Activated CD4-positive, CD25-positive, alpha-beta regulatory T cell (primary cell): Measurements from ENCODE around the gene ANKRD24.
A peak's percentile ranks its signal among the peaks of the same experiment; 100 is the strongest.
"Not testable (repeated sequence)": the region's sequence is repeated elsewhere in the genome, so short reads cannot be mapped to it uniquely, and the experiment has no call there.

Experiments
- DNase-seq, 4 experiments: peaks; one replicate each; lab custom pipeline; 2025; lab: John Stamatoyannopoulos, UW

ANKRD24 gene

DNA sequence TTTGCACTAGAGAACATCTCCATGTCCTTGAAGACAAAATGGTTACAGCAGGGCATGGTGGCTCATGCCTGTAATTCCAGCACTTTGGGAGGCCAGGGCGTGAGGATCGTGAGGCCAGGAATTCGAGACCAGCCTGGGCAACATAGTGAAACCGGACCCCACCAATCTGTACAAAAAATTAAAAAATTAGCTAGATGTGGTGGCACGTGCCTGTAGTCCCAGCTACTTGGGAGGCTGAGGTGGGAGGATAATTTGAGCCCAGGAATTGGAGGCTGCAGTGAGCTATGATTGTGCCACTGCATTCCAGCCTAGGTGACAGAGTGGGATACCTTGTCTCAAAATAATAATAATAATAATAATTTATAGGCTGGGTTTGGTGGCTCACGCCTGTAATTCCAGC, 47.7 kb downstream of the ANKRD24 start:
- not testable (repeated sequence) for DNase-seq

DNA sequence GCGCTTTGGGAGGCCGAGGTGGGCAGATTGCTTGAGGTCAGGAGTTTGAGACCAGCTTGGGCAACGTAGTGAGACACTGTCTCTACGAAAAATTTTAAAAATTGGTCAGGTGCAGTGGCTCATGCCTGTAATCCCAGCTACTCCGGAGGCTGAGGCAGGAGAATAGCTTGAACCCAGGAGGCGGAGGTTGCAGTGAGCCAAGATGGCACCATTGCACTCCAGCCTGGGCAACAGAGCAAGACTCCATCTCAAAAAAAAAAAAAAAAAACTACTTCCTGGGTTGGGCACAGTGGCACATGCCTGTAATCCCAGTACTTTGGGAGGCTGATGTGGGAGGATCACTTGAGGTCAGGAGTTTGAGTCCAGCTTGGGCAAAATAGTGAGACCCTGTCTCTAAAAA, 49.0 kb downstream of the ANKRD24 start:
- DNase-seq = not testable (repeated sequence)

DNA sequence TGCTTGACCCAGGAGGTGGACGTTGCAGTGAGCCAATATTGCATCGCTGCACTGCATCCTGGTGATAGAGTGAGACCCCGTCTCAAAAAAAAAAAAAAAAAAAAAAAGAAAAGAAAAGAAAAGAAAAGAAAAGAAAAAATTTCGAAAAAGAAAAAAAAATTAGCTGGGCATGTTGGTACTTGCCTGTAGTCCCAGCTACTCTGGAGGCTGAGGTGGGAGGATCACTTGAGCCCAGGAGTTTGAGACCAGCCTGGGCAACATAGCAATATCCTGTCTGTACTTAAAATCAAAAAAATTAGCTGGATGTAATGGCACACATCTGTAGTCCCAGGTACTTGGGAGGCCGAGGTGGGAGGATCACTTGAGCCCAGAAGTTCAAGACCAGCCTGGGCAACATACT, 49.6 kb downstream of the ANKRD24 start:
- DNase-seq = not testable (repeated sequence)

DNA sequence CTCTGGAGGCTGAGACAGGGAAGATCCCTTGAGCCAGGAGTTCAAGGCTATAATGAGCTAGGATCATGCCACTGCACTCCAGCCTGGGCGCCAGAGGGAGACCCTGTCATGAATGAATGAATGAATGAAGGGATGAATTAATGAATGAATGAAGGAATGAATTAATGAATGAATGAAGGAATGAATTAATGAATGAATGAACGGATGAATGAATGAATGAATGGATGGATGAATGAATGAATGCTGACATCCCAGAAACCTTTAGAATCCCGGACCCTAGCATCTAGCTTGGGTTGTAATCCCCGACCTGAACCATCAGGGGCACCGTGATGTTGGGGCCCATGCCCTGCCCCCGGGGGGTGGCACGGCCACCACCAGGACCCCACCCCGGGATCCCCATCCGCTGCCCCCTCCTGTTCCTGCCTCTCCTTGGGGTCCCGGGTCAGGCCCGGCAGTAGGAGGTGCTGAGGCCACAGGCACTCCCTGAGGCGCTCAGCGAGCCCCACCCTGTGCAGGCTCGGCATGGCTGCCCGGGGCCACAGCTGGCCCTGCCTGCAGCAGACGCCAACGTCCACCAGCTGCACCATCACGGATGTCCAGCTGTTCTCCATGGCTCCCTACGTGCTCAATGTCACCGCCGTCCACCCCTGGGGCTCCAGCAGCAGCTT, 50.3 kb downstream of the ANKRD24 start:
- no peak for DNase-seq

DNA sequence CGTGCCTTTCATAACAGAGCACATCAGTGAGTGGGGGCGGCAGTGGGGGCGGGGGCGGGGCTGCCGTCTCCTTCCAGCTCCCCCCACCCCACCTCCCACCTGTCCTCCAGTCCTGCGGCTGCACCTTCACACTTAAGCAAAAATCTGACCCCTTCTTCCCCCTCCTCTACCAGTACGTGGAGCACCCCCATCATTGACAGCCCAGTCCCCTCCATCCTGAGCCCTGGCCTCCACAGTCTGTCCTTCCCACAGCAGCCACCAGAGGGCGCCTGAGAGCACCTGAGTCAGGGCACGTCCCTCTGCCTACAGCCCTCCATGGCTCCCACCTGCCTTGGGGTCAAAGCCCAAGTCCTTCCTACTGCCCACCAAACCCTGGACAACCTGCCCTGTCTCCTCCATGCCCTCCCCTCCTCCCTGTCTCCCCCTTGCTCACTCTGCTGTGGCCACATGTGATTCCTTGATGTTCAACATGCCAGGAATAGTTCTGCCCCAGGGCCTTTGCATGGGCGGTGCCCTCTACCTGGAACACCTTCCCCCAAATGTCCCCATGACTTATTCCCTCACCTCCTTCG, 50.9 kb downstream of the ANKRD24 start:
- peak; percentile 17 to 71 (median 50) for DNase-seq

DNA sequence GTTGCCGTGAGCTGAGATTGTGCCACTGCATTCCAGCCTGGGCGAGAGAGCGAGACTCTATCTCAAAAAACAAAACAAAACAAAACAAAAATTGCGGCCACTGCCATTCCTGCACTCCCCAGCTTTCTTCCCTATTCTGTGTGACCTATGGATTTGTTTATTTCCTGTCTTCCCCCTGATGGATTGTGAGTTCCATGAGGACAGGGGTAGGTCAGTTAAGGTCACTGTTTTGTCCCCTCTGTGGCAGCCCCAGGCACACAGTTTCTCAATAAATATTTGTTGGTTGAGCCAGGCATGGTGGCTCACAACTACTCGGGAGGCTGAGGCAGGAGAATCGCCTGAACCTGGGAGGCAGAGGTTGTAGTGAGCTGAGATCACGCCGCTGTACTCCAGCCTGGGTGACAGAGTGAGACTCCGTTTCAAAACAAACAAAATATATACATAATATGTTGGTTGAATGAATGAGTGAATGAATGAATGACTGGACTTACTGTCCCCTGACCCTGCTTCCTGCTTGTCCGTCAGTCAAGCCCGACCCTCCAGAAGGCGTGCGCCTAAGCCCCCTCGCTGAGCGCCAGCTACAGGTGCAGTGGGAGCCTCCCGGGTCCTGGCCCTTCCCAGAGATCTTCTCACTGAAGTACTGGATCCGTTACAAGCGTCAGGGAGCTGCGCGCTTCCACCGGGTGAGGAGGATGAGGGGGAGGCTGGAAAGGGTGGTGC, 51.8 kb downstream of the ANKRD24 start:
- DNase-seq = no peak

DNA sequence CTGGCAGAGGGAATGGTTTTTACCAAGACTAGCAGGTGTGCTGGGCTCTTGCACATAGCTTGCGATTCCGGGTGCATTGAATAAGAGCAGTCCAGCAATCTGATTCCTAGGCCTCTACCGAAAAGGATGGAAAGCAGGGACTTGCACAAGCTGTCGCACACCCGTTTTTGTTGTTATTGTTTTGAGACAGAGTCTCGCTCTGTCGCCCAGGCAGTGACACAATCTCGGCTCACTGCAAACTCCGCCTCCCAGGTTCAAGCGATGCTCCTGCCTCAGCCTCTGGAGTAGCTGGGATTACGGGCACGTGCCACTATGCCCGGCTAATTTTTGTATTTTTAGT, 52.3 kb downstream of the ANKRD24 start:
- DNase-seq = no peak

DNA sequence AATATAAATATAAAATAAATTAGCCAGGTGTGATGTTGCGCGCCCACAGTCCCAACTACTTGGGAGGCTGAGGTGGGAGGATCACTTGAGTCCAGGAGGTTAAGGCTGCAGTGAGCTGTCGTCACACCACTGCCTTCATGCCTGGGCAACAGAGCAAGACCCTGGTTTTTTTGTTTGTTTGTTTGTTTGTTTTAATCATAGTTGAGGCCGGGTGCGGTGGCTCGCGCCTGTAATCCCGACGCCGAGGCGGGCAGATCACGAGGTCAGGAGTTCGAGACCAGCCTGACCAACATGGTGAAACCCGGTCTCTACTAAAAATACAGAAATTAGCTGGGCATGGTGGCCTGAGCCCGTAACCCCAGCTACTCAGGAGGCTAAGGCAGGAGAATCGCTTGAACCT, 55.0 kb downstream of the ANKRD24 start:
- DNase-seq = not testable (repeated sequence)

DNA sequence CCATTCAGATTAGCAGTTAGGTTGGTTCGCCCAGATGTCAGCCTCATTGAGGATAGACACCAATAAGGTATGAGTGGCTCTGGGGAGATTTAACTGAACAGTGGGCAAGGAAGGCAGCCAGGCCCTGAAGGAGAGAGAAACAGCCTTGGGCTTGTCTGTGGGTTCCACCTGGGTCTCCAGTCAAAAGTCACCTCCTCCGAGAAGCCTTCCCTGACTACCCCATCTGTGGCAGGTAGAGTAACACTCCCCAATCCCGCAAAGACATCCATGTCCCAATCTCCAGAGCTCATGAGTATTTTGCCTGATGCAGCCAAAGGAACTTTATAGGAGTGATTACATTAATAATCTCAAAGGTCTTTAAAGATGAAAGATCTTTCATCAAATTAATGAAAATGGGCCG, 56.3 kb downstream of the ANKRD24 start:
- DNase-seq = no peak

DNA sequence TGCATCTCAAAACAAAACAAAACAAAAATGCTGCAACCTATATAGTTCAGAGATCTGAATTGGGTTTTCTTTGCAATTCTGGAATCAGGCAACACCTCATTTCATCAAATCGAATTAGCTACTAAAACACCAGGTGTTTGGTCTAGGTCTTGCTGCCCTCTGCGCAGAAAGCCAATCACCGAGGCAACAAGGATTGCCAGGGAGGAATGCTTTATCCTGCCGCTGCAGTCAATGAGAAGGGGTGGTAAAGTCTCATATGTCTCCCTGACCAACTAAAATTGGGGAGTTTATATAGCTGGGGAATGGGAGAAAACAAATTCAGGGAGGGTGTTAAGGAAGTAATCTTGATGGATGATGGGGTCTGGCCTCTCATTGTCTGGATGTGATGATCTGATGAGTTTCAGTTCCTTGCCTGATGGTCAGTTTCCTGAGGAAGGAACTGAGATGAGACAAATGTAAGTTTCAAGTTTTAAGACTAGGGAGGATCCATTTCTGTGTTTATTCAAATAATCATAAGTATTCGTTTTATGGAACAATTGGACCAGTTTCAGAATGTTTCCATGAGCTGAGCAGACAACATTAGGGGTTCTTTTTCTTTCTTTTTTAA, 59.4 kb downstream of the ANKRD24 start:
- no peak for DNase-seq

DNA sequence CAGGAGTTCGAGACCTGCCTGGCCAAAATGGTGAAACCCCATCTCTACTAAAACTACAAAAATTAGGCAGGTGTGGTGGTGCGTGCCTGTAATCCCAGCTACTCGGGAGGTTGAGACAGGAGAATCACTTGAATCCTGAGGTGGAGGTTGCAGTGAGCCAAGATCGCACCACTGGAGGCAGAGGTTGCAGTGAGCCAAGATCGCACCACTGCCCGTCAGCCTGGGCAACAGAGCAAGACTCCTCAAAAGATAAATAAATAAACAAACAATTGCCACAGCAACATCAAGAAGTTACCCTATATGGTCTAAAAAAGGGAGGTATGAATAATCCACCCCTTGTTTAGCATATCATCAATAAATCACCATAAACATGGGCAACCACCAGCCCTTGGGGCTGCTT, 63.4 kb downstream of the ANKRD24 start:
- not testable (repeated sequence) for DNase-seq

DNA sequence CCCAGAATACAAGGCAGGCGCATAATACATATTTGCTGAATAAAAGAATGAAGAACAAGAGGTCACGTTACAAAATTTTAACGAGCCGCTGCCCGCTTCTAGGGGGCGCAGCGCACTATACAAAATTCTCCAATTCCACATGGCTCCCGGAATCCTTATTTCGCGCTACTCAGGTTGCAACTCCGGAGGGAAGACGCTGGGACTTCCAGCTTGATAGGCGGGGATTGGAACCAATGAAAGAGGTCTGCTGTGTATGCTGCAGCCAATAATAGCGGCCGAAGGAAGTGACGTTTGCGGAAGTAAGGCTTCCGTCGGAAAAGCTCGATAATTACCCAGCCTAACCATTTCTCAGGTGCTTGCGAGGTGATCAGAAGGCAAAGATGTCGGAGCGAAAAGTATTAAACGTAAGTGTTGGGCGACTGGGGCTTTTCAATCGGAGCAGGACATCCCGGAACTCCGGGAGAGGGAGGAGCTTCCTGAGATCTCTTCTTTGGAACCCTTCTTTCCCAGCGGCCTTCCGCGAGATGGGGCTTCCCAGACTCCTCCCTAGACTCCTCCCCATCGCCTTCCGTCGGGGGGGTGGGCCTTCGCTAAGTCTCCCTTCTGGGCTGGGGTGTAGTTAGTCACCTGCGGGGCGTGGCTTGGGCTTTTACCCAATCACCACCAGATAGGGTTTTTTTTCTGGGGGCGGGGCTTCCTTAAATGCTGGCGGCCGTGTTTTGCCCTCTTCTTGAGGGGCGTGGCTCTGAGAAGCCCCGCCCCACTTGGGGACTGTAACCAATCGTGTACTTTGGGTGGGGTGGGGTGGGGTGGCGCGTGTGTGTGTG, 64.5 kb downstream of the ANKRD24 start, which contains the start of gene YJU2:
Gene YJU2 (plus strand): TSS at position 314 of the 827 bp plus-strand sequence. CDS start 67 bp downstream, at position 381.
- DNase-seq = peak; percentile 95 to 98 (median 96)

DNA sequence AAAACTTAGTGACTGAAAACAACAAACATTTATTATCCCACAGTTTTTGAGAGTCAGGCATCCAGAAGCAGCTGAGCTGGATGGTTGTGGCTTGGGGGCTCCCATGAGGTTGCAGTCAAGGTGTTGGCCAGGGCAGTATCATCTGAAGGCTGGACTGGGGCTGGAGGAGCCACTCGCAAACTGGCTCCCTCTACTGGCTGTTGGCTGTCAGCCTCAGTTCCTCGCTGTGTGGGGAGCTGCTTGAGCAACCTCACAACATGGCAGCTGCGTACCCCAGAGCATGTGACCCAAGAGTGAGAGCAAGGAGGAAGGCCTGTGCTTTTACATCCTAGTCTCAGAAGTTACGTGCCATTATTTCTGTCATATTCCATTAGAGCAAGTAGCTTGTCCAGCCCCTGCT, 74.1 kb downstream of the ANKRD24 start:
- no peak for DNase-seq

DNA sequence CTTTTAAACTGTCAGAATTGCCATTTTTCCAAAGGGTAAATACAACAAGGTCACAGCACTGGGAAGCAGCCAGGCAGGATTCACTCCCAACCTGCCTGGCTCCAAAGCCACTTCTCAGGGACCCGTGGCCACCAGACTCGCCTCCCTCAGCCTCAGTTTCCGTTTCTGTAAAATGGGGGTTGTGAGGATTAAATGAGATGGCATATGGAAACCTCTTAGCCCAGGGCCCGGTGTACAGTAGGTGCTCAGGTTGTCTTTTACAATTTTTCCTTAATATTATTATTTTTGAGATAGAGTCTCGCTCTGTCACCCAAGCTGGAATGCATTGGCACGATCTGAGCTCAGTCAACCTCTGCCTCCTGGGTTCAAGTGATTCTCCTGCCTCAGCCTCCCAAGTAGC, 74.5 kb downstream of the ANKRD24 start:
- no peak for DNase-seq

DNA sequence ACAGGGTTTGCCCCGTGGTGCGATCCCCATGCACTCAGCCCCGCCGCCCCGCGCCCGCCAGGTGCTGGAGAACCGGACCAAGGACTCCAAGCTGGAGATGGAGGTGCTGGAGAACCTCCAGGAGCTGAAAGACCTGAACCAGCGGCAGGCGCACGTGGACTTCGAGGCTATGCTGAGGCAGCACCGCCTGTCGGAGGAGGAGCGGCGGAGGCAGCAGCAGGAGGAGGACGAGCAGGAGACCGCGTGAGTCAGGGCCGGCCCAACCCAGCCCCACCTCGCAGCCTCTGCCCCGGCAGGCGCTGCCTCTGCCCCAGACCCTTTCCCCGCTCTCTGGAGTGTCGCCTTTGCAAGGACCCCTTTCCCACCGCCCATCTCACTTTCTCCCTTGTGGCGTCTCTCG, 75.7 kb downstream of the ANKRD24 start:
- no peak for DNase-seq

DNA sequence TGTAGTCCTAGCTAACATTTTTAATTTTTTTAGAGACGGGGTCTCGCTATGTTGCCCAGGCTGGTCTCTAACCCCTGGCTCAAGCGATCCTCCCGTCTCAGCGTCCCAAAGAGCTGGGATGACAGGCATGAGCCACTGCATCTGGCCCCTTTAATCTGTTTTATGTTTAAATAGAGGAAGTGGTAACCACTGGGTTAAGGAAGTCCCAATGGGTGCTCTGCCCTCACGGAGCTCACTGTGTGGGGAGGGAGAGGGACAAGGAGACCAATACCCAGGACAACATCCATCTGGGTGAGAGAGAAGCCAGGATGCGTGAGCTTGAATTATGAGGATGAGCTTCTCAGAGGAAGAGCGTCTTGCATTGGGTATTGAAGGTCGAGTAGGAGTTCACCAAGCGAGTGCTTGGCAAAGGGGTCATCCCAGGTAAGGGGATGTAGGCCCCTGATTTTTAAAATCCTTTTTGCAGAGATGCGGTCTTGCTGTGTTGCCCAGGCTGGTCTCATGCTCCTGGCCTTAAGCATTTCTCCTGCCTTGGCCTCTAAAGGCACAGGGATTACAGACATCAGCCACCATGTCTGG, 78.2 kb downstream of the ANKRD24 start:
- DNase-seq = no peak

DNA sequence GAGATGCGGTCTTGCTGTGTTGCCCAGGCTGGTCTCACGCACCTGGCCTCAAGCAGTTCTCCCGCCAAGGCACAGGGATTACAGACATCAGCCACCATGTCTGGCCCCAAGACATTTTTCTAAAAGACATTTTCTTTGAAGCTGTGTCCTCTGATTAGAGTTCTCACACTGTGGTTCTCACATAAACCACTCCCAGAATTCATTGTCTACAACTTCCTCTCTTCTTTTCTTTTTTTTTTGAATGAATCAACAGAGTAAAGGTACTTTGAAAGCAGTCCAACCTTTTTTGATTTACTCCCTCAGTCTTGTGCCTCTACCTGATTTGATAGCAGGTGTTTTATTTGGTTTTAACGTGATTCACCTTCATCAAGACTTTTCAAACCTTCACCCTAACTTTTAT, 82.3 kb downstream of the ANKRD24 start:
- no peak for DNase-seq

DNA sequence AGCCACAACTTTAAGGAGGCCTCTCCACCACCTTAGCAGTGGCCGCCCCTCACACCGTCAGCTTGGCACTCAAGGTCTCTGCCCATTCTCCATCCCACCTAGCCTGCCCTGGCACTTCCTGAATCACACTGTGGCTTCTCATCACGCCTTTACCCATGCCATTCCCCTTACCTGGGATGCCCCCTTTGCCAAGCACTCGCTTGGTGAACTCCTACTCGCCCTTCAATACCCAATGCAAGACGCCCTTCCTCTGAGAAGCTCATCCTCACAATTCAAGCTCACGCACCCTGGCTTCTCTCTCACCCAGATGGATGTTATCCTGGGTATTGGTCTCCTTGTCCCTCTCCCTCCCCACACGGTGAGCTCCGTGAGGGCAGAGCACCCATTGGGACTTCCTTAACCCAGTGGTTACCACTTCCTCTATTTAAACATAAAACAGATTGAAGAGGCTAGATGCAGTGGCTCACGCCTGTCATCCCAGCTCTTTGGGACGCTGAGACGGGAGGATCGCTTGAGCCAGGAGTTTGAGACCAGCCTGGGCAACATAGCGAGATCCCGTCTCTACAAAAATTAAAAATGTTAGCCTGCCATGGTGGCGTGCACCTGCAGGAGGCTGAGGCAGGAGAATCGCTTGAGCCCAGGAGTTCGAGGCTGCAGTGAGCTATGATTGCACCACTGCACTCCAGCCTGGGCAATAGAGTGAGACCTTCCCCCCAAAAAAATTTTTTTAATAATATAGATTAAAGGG, 83.9 kb downstream of the ANKRD24 start:
- no peak for DNase-seq

DNA sequence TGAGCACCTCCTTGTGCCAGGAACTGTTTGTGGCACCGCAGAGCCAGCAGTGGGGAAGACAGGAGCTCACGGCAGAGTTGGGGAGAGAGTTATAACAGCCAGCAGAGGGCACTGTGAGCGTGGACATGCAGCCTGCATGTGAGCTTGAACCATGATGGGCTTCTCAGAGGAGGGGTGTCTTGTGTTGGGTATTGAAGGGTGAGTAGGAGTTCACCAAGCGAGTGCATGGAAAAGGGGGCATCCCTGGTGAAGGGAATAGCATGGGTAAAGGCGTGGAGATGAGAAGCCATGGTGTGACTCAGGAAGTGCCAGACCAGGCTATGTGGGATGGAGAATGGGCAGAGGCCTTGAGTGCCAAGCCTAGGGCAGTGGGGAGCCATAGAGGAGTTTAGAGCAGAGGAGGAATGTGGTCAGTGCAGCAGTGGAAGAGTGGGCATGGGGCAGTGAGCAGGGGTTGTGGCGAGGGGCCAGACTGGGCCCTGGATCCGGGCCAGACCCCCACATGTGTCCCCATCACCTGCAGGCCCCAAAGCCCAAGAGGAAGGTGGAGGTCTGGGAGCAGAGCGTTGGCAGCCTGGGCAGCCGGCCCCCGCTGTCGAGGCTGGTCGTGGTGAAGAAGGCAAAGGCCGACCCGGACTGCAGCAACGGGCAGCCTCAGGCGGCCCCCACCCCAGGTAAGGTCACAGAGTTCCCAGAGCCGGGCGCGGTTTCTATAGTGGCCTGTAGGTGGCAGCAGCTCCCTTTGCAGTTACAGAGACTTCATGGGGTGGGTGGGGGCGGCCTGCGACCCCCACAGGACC, 84.8 kb downstream of the ANKRD24 start:
- DNase-seq = peak; percentile 15 to 52 (median 34)
